GM21515 (cell line): ENCODE measurements around the gene S100A9.
"Not testable (repeated sequence)": the region's sequence is repeated elsewhere in the genome, so short reads cannot be mapped to it uniquely, and the experiment has no call there.

Experiments used
- ATAC-seq: cut with Tn5 transposase; IDR thresholded peaks from one replicate; pipeline ENCODE4 v1.9.1; 2021; ENCODE audit not compliant: unreplicated experiment

The S100A9 gene

DNA sequence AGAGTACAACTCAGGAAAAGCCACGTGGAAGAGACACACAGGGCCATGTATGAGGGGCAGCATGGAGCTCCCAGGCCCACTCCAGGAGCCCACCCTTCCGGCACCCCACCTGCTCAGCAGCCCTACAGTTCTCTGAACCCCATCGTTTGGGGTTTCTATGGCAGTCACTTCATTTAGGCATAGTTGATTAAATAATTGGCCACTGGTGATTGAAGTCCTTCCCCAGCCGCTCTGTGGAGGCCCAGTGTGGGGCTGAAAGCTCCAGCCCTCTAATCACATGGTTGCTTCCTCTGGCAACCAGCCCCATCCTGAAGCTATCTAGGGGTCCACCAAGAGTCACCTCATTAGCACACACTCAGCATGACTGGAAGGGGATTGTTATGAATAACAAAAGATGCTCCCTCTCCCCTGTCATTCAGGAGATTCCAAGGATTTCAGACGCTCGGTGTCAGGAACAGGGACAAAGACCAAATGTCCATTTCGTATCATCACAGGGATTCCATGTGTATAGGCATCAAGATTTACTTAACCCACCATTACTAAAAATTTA lies 46.5 kb downstream of the S100A9 start:
- ATAC-seq, result no peak

DNA sequence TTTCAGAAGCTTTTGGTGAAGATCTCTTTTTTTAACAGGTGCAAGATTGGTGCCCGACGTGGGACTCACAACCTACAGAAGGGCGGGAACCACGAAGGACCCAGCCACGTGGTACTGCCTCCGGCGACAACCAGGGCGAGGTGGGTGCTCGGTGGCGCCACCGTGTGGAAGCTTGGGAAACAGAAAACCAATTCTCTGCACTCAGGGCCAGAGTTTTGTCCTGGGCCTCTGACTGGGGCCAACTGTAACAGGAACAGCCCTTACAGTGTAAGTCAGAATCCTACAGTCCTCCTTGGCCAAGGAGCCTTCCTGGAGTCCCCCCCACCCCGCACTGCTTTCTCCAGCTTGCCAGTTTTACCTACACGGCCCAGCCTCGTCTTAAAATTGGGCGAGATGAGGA lies 47.1 kb downstream of the S100A9 start:
- no peak for ATAC-seq

DNA sequence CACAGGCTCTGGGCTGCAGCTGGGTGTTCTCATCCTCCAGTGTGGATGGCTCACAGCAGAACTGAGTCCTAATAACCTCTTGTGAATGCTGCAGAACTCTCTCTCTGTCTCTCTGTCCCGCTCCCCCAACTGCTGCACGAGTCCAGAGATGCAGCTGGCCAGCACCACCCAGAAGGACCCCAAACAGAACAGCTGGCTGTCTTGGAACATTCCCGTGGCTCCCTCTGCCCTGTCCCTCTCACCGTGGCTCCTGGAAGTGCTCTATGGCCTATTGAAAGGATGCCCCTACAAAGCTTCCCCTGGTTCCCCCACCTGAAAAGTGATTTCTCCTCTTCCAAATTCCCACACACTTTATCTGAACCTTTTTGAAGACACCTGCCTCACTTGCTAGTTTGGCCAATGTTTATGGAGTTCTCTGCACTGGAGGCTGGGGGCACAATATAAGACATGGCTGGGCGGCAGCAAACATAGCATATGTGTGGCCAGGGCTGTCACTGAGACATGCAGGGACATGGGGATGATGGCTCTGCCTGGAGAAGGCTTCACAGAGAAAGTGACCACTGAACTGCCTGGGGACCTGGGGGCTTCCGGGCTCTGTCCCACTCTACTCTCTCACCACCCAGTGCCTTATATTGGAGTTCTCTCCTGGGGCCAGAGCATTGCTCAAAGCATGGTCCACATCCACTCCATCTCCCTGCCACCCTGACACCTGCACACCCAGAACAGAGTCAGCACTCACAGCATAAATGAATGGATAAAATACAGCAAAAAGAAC lies 48.4 kb downstream of the S100A9 start:
- ATAC-seq, result not testable (repeated sequence)

DNA sequence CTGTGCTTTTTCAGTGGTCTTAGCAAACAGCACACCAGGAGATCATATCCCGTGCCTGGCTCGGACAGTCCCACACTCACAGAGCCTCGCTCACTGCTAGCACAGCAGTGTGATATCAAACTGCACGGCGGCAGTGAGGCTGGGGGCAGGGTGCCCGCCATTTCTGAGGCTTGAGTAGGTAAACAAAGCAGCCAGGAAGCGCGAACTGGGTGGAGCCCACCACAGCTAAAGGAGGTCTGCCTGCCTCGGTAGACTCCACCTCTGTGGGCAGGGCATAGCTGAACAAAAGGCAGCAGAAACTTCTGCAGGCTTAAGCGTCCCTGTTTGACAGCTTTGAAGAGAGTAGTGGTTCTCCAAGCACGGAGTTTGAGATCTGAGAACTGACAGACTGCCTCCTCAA lies 49.6 kb downstream of the S100A9 start:
- not testable (repeated sequence) for ATAC-seq
